SK-N-SH treated with all-trans-retinoic acid at 6 μM for 48 hours (cell line): ENCODE data around the gene ZDHHC11B.
"Not testable (repeated sequence)": the region's sequence is repeated elsewhere in the genome, so short reads cannot be mapped to it uniquely, and the experiment has no call there.

Experiments
- BACH2 ChIP-seq: fragments of 250-450 bp; sonication (Bioruptor Pico); IDR thresholded peaks from 2 replicates; pipeline ENCODE4 v1.9.0; 2021; ENCODE audit warnings: mild to moderate bottlenecking, borderline replicate concordance
- CSDC2 ChIP-seq: fragments of 250-450 bp; sonication (Bioruptor Pico); IDR thresholded peaks from 2 replicates; pipeline ENCODE4 v1.5.0; 2020; ENCODE audit warnings: mild to moderate bottlenecking, moderate library complexity
- RARB ChIP-seq: fragments of 250-450 bp; sonication (Bioruptor Pico); IDR thresholded peaks from 2 replicates; pipeline ENCODE4 v1.8.0; 2021; ENCODE audit warnings: mild to moderate bottlenecking, moderate library complexity
- TCF4 ChIP-seq: fragments of 250-450 bp; sonication (Bioruptor Pico); IDR thresholded peaks from 2 replicates; pipeline ENCODE4 v1.8.0; 2021; ENCODE audit warnings: mild to moderate bottlenecking, moderate library complexity, borderline replicate concordance
- TOX ChIP-seq: fragments of 250-450 bp; sonication (Bioruptor Pico); IDR thresholded peaks from 2 replicates; pipeline ENCODE4 v1.8.0; 2021; ENCODE audit warnings: mild to moderate bottlenecking, moderate library complexity, borderline replicate concordance
- ZFP3 ChIP-seq: fragments of 250-450 bp; sonication (Bioruptor Pico); IDR thresholded peaks from 2 replicates; pipeline ENCODE4 v1.5.0; 2020; ENCODE audit warnings: mild to moderate bottlenecking, moderate library complexity
- ZNF70 ChIP-seq: fragments of 450-650 bp; formaldehyde crosslinking; IDR thresholded peaks from 2 replicates; pipeline ENCODE4 v1.5.0; 2020; ENCODE audit warnings: mild to moderate bottlenecking, moderate library complexity
- TF ChIP-seq, protein P1 (sequence below): fragments of 250-450 bp; sonication (Bioruptor Pico); IDR thresholded peaks from 2 replicates; pipeline ENCODE4 v1.8.0; 2020; ENCODE audit warnings: mild to moderate bottlenecking, moderate library complexity, borderline replicate concordance
- TF ChIP-seq, protein P2 (sequence below): fragments of 250-450 bp; sonication (Bioruptor Pico); IDR thresholded peaks from 2 replicates; pipeline ENCODE4 v1.8.0; 2021; ENCODE audit warnings: low read depth, mild to moderate bottlenecking, moderate library complexity, borderline replicate concordance
- TF ChIP-seq, protein P3 (sequence below): fragments of 250-450 bp; sonication (Bioruptor Pico); IDR thresholded peaks from 2 replicates; pipeline ENCODE4 v1.5.0; 2020; ENCODE audit warnings: mild to moderate bottlenecking, moderate library complexity
- TF ChIP-seq, protein P4 (sequence below): fragments of 250-450 bp; sonication (Bioruptor Pico); IDR thresholded peaks from 2 replicates; pipeline ENCODE4 v1.5.1; 2020; ENCODE audit warnings: low read depth, mild to moderate bottlenecking, moderate library complexity

DNA sequence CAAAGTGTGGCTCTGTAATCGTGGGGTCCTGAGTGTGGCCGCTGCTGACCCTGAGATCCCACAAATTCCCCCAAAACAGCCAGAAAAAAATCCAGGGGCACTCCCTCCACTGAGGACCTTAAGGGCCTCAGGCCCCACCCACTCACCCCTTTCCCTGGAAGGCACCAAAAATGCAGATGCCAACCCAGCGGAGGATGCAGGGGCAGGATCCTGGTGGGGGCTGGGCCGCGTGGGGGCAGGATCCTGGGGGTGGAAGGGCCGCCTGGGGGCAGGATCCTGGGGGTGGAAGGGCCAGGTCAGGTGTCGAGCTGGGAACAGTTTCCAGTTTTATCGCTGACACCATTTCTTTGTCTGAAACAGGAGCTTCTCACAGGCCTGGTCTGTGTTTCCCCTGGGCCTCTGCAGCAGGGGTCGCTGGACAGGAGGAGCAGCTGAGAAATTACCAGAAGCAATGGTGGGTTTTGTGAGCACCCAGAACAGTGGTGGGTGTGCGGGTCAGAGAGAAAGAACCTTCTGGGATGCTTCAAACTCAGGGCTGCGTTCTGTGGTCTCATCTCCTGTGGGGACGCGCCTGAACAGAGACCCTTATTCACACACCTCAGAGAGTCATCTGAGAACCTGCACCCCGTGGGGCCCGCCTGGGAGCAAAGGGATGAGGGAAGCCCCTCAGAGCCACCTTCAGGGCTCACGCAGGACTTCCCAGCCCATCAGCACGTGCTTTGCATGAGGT lies 105.2 kb downstream of the ZDHHC11B start:
- TF ChIP-seq, protein P1, sequence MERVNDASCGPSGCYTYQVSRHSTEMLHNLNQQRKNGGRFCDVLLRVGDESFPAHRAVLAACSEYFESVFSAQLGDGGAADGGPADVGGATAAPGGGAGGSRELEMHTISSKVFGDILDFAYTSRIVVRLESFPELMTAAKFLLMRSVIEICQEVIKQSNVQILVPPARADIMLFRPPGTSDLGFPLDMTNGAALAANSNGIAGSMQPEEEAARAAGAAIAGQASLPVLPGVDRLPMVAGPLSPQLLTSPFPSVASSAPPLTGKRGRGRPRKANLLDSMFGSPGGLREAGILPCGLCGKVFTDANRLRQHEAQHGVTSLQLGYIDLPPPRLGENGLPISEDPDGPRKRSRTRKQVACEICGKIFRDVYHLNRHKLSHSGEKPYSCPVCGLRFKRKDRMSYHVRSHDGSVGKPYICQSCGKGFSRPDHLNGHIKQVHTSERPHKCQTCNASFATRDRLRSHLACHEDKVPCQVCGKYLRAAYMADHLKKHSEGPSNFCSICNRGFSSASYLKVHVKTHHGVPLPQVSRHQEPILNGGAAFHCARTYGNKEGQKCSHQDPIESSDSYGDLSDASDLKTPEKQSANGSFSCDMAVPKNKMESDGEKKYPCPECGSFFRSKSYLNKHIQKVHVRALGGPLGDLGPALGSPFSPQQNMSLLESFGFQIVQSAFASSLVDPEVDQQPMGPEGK (CRISPR knock-in tag), result not testable (repeated sequence)
- TF ChIP-seq, protein P2, sequence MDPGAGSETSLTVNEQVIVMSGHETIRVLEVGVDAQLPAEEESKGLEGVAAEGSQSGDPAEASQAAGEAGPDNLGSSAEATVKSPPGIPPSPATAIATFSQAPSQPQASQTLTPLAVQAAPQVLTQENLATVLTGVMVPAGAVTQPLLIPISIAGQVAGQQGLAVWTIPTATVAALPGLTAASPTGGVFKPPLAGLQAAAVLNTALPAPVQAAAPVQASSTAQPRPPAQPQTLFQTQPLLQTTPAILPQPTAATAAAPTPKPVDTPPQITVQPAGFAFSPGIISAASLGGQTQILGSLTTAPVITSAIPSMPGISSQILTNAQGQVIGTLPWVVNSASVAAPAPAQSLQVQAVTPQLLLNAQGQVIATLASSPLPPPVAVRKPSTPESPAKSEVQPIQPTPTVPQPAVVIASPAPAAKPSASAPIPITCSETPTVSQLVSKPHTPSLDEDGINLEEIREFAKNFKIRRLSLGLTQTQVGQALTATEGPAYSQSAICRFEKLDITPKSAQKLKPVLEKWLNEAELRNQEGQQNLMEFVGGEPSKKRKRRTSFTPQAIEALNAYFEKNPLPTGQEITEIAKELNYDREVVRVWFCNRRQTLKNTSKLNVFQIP (CRISPR knock-in tag), result not testable (repeated sequence)
- TF ChIP-seq RARB (CRISPR knock-in tag); ZFP3; BACH2 (CRISPR knock-in tag); ZNF70 (CRISPR knock-in tag); TOX; CSDC2; TCF4 (CRISPR knock-in tag): not testable (repeated sequence)
- TF ChIP-seq, protein P3, sequence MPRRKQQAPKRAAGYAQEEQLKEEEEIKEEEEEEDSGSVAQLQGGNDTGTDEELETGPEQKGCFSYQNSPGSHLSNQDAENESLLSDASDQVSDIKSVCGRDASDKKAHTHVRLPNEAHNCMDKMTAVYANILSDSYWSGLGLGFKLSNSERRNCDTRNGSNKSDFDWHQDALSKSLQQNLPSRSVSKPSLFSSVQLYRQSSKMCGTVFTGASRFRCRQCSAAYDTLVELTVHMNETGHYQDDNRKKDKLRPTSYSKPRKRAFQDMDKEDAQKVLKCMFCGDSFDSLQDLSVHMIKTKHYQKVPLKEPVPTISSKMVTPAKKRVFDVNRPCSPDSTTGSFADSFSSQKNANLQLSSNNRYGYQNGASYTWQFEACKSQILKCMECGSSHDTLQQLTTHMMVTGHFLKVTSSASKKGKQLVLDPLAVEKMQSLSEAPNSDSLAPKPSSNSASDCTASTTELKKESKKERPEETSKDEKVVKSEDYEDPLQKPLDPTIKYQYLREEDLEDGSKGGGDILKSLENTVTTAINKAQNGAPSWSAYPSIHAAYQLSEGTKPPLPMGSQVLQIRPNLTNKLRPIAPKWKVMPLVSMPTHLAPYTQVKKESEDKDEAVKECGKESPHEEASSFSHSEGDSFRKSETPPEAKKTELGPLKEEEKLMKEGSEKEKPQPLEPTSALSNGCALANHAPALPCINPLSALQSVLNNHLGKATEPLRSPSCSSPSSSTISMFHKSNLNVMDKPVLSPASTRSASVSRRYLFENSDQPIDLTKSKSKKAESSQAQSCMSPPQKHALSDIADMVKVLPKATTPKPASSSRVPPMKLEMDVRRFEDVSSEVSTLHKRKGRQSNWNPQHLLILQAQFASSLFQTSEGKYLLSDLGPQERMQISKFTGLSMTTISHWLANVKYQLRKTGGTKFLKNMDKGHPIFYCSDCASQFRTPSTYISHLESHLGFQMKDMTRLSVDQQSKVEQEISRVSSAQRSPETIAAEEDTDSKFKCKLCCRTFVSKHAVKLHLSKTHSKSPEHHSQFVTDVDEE (CRISPR knock-in tag), result not testable (repeated sequence)
- TF ChIP-seq, protein P4, sequence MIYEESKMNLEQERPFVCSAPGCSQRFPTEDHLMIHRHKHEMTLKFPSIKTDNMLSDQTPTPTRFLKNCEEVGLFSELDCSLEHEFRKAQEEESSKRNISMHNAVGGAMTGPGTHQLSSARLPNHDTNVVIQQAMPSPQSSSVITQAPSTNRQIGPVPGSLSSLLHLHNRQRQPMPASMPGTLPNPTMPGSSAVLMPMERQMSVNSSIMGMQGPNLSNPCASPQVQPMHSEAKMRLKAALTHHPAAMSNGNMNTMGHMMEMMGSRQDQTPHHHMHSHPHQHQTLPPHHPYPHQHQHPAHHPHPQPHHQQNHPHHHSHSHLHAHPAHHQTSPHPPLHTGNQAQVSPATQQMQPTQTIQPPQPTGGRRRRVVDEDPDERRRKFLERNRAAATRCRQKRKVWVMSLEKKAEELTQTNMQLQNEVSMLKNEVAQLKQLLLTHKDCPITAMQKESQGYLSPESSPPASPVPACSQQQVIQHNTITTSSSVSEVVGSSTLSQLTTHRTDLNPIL, result not testable (repeated sequence)
